Activated T-cell treated with anti-CD3 and anti-CD28 coated beads for 48 hours (primary cell): ENCODE results near the gene FIP1L1.

Experiments
- DNase-seq: peaks from one replicate; pipeline ENCODE4 v3.0.0-alpha.2; 2020; ENCODE audit warnings: low read depth

The FIP1L1 gene

GRCh38 chr4:53476232-53477037, 99.0 kb downstream of the FIP1L1 start:
- DNase-seq = no peak

DNA sequence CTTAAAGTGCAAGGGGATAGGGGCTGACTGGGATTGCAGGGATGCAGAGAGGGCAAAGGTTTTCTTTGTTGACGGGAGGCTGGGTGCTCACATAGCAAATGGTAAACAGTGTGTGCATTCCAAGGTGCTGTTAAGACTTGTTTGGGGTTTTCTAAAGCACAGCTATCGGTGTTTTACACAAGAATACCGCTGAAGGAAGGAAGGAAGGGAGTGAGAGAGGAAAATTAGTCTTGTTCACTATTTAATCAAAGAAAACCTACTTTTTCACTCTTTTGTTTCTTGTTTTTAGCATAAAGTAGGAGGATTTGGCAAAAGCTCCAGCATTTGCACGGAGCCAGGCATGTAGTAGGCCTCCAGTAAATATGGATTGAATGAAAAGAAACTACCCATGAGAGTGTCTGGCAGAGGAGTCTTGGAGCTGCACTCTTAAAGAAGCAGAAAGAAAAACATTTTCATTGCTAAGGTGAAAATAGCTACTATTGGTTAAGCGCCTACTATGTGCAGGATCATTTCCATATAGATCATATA, 99.7 kb downstream of the FIP1L1 start:
- no peak for DNase-seq

DNA sequence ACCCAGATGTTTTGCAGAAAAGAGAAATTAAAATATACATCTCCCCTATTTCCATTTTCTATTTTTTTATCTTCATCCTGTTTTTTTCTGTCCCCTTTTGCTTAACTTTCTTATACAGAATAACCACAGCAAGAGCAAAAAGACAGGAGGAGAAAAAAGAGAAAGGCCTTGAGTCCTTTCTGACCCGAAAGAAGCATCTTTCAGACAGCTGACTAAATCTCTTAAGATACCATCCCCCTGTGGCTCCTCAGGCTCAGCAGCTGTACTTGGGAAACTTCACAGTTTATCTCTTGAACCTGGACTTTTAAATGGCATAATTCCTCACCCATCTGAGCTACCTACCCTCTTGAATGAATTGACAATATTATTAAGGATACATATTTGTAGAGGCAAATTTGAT, 100.2 kb downstream of the FIP1L1 start:
- DNase-seq = no peak

DNA sequence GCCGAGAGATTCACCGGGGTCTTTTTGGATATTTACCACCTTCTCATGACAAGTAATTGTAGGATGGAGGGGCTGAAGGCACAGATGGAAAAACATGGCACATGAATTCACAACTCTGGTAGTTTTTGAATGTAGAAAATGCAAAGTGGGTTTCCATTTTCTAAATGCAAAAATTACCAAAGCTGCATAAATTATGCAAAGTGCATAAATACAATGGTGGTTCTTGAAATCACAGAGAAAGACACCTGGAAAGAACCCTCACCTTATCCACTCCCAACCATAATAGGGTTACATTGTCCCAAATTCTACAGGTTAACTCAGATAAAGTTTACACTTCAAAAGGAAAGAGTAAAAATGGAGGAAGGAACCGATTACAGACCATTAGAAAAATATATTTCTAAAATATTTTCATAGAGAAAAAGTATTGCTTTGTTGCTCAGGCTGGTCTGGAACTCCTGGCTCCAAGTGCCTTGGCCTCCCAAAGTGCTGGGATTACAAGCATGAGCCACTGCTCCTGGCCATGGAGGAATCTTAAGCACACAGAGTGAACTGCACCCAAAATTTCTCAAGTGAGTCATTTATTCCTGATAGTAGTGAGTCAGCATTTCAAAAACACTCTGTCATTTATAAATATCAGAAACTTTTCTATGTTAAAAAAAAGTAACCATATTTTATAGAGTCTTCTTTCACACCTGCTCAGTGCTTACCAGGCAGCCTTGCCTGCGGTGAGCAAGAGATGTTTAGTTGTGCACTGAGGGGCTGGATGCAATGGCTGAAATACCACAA, 101.4 kb downstream of the FIP1L1 start:
- no peak for DNase-seq

- DNase-seq = no peak
Observed at GRCh38 chr4:53479736-53480525, 102.5 kb downstream of the FIP1L1 start.

DNA sequence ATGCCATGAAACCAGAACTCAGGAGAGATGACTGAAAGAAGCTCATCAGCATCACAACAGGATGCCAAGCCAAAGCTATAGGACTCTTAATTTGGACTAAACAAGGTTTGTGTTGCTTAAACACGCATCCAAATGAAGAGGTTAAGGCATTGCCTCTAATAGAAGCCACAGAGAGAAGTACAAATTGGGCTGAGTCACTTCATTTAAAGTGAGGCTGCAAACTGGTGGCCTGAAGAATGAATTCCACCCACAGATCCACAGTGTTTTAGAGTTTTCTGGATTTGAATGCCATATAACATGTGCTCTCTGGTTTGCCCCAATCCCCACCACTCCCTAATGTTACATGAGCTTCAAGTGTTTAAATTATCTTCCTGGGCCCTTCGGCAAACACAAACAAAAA, 103.5 kb downstream of the FIP1L1 start:
- DNase-seq = no peak

- DNase-seq = no peak
Observed at GRCh38 chr4:53481586-53481985, 104.1 kb downstream of the FIP1L1 start.

GRCh38 chr4:53483250-53483649, 105.8 kb downstream of the FIP1L1 start:
- DNase-seq = no peak

DNA sequence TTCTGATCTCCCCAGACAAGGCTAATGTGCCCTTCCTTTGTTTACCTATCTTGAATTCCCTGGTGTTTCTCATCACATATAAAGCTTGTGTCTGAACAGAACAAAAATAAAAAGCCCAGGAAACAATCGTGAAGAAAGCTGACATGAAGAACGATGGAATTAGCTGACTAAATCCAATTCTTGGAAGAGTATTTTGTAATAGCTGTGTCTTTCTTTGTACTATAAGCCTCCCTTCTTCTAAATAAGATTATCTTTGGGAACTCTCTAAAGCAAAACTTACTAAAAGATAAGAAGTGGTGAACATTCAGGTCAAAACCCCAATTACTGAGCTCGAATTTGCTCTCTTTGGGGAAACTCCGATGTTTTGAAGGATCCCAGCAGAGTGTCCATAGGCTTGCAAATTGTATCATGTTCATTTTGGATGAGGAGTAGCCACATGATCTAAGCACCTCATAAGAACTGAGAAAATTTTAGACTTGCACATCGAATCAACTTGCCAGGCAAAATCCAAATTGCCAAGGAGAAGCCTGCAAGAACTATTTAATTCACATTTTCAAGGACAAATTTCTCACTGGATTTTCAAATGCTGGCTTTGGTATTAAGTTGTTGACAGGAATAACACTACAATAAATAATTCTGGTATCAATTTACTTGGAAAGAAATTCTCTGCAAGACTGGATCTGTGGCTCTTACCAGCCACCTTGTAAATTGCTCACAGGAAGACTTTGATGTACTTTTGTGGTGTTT, 107.6 kb downstream of the FIP1L1 start:
- DNase-seq = no peak

GRCh38 chr4:53485658-53486040, 108.2 kb downstream of the FIP1L1 start:
- no peak for DNase-seq

GRCh38 chr4:53487766-53488165, 110.3 kb downstream of the FIP1L1 start:
- no peak for DNase-seq

GRCh38 chr4:53489279-53489889, 111.9 kb downstream of the FIP1L1 start:
- no peak for DNase-seq

DNA sequence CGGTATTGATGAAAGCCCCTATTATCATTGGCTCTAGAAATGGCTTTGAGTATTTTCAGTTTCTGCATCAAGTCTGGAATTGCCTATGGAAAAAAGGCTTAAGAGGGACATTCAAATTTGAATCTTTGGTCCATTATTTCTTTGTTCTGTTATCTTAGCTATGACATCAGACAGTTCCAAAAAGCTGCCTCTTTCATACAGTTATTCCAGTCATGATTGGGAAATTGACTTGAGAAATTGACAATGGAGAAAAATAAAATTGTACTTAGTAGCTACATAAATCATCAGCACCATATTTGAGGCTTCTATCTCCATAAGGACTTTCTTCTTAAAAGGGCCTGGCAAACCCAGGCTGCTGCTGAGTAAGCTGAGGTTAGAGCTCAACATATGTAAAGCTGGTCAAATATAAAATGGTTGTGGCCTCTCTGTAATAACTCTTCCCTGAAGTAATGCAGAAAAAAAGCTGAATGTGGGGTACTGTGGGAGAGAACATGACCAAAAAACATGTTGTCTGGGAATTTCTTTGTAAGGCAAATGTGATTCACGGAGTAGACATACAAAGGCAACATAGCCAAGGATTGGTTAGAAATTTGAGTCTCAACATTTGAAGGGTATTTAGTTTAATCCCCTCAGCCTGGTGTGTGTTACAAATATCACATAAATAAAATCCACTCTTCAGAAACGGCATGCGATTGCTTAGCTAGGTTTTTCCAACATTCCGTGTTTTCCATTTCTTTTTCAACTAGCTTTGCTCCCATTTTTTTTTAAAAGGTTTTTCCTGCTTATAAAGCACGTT, 112.9 kb downstream of the FIP1L1 start:
- DNase-seq = no peak

DNA sequence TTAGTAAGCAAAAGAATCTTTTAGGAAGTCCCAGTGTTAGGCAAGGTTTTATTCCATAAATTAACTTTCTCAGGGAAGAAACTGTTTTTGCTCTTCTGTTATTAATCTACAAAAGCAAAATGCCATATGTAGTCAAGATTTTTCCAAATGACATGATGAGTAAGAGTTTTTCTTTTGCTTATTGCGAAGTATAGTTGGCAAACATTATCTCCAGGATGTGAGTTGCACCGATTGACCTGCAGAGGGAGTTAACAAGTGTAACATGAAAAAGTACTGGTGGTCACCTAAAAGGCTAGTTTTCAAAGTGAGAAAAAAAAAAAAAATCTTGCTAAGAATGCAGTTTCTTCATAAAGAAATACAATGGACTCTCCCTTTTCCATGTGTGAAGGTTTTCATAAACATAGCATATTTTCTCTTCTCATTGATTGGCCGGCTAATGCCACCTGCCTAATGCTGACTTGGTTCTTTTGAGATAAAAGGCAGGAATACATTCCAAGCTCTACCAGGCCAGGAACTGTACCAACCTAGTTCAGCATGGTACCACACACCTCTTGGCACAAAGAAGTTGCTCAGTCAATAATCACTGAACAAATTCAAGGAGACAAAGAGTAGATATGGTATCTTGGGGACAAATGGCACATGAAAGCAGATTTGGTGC, 113.7 kb downstream of the FIP1L1 start:
- no peak for DNase-seq

DNA sequence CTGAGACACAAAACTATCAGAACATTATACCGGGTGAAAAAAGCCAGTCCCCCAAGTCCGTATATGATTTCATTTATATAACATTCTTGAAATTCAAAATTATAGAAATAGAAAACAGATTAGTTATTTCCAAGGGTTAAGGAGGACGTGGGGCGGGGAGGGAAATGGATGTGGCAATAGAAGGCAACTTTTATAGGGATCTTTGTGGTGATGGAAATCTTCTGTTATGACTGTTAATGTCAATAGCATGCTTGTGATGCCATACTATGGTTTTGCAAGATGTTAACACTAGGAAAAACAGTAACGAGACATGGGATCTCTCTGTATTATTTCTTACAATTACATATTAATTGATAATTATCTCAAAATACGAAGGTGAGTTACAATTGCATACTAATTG, 117.4 kb downstream of the FIP1L1 start:
- DNase-seq = no peak

DNA sequence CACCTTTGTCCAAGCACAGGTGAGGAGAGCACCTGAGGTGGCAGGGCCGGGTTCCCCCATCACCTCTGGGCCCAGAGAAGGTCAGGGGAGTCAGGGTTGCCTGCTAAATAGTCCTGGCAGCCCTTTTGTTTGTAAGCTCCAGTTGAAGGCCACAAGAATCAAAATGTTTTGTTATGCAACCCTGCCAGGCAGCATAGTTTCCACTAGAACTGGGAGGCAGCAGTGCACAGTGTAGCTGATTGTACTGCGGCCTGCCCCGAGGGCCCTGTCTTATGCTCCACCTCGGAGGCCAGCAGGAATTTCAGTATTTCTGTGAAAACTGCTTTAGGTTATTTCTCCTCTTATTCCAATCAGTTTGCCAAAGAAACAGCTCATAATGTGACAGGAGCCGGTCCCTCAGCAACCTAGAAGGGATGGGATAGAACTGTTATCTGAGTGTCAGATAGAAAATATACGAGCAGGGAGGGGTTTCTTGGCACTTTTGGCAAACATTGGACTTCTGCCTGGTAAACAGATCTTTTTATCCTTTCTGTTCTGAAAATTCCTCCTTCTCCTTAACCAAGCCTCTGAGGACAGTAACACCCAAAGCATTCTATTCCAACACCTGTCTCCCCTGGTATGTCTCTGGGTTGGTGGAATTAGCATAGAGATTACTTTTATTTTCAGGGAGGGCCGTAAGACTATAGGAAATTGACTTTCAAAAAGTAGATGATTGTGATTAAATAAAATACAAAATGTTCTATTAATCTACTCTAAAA, 120.2 kb downstream of the FIP1L1 start:
- DNase-seq = no peak

- no peak for DNase-seq
Observed at GRCh38 chr4:53498706-53499105, 121.3 kb downstream of the FIP1L1 start.

- DNase-seq = no peak
Observed at GRCh38 chr4:53499791-53500190, 122.3 kb downstream of the FIP1L1 start.

GRCh38 chr4:53500546-53500945, 123.1 kb downstream of the FIP1L1 start:
- DNase-seq = no peak
